Neural progenitor cell (in vitro differentiated cells): ENCODE measurements around the gene SLC36A2. TPM values are rescaled to one million over a fixed set of nuclear protein-coding genes. Genes with fewer than 3 reads are reported as not detected.

Source experiments
- DNase-seq: peaks from one replicate; pipeline ENCODE4 v3.0.0-alpha.2; 2016; ENCODE audit warnings: low spot score
- H2AFZ ChIP-seq: fragments of 200-600 bp; sonication (generic); replicated peaks from 2 replicates; pipeline ENCODE4 v1.6.1; 2016; ENCODE audit warnings: antibody characterized with exemption
- H3F3A ChIP-seq: fragments of 200-600 bp; sonication (generic); 2 replicates; pipeline ENCODE4 v1.6.1; 2016; ENCODE audit warnings: antibody characterized with exemption, low read depth
- H3K27ac ChIP-seq: fragments of 200-600 bp; sonication (generic); 2 replicates; pipeline ENCODE4 v1.5.1; 2016; ENCODE audit warnings: mild to moderate bottlenecking
- H3K27me3 ChIP-seq: fragments of 200-600 bp; sonication (generic); 2 replicates; pipeline ENCODE4 v1.6.1; 2016; ENCODE audit warnings: mild to moderate bottlenecking, moderate library complexity
- H3K36me3 ChIP-seq: fragments of 200-600 bp; sonication (generic); 2 replicates; pipeline ENCODE4 v1.5.1; 2016
- H3K4me1 ChIP-seq: fragments of 200-600 bp; sonication (generic); 2 replicates; pipeline ENCODE4 v1.6.1; 2016; ENCODE audit warnings: mixed run types
- H3K4me2 ChIP-seq: fragments of 200-600 bp; sonication (generic); 2 replicates; pipeline ENCODE4 v1.6.1; 2016
- H3K4me3 ChIP-seq: fragments of 200-600 bp; sonication (generic); 2 replicates; pipeline ENCODE4 v1.5.1; 2016
- H3K79me2 ChIP-seq: fragments of 200-600 bp; sonication (generic); 2 replicates; pipeline ENCODE4 v1.6.1; 2016; ENCODE audit warnings: low read depth
- H3K9ac ChIP-seq: fragments of 200-600 bp; sonication (generic); 2 replicates; pipeline ENCODE4 v1.6.1; 2016
- H3K9me3 ChIP-seq: fragments of 200-600 bp; sonication (generic); 2 replicates; pipeline ENCODE4 v1.5.1; 2016; ENCODE audit warnings: low read depth
- H4K20me1 ChIP-seq: fragments of 200-600 bp; sonication (generic); 2 replicates; pipeline ENCODE4 v1.6.1; 2016; ENCODE audit warnings: low read depth
- H3K27ac Mint-ChIP-seq: 3 replicates; pipeline ENCODE4 v1.8.0; 2021; ENCODE audit warnings: mixed read lengths
- H3K27me3 Mint-ChIP-seq: 2 replicates; pipeline ENCODE4 v1.8.0; 2022; ENCODE audit warnings: low read depth, mild to moderate bottlenecking, inconsistent platforms, moderate library complexity, mixed read lengths; ENCODE audit not compliant: insufficient read depth
- H3K36me3 Mint-ChIP-seq: 3 replicates; pipeline ENCODE4 v1.8.0; 2021; ENCODE audit warnings: mixed read lengths
- H3K4me1 Mint-ChIP-seq: 3 replicates; pipeline ENCODE4 v1.8.0; 2021; ENCODE audit warnings: mixed read lengths
- H3K4me3 Mint-ChIP-seq: 3 replicates; pipeline ENCODE4 v1.8.0; 2021; ENCODE audit warnings: mild to moderate bottlenecking, moderate library complexity, mixed read lengths
- H3K9me3 Mint-ChIP-seq: 3 replicates; pipeline ENCODE4 v1.8.0; 2020; ENCODE audit warnings: mixed read lengths
- EZH2 ChIP-seq: fragments of 200-600 bp; sonication (generic); IDR thresholded peaks from 2 replicates; pipeline ENCODE4 v1.6.1; 2017; ENCODE audit warnings: antibody characterized with exemption, mild to moderate bottlenecking, moderate library complexity
- EZH2phosphoT487 ChIP-seq: fragments of 200-600 bp; sonication (generic); IDR thresholded peaks from 2 replicates; pipeline ENCODE4 v1.6.1; 2017; ENCODE audit warnings: antibody characterized with exemption
- total RNA-seq: library from RNA; depleted of rRNA; stranded (reverse); fragments of >200 nt; gene quantifications from 2 replicates; pipeline ENCODE4 v1.2.3, GENCODE V29; 2015; ENCODE audit warnings: low replicate concordance
- TF ChIP-seq, protein P1 (sequence below): fragments of 200-600 bp; sonication (generic); IDR thresholded peaks from 2 replicates; pipeline ENCODE4 v1.5.1; 2017; ENCODE audit warnings: antibody characterized with exemption, mild to moderate bottlenecking

The SLC36A2 gene
- total RNA-seq, 1 donor from 2014 or later = not detected

DNA sequence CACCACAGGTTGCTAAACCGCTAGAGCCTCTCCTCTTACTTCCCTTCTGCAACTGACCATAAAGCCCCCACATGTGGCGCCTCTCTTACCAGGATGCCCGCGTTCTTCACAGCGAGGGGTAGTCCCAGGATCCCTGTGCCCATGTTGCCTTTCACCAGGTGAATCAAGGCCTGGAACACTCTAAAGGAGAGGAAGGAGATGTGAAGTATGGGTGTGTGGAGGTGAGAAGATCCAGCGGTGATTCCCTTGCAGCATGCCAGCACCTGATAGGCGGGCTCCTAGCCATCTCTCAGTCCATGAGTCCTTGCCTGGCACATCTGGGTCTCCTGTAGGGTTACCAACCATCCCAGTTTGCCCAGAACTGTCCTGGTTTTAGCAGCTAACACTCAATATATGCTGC is 3.3 kb downstream of the SLC36A2 start:
- Mint-ChIP-seq H3K27me3 (peaks cover 8% of the 10 kb centered on the region), H3K4me3 (no peak overlapping the region), H3K9me3 (no peaks in the 10 kb centered on the region), H3K36me3 (no peaks in the 10 kb centered on the region), H3K4me1 (peaks cover 25% of the 10 kb centered on the region), H3K27ac (no peak overlapping the region)
- no peaks in the 10 kb centered on the region for H3K9me3 ChIP-seq
- no peaks in the 10 kb centered on the region for H3K36me3 ChIP-seq
- peaks cover 43% of the 10 kb centered on the region for H3K4me1 ChIP-seq
- H3K4me2 ChIP-seq = no peak overlapping the region
- no peak for DNase-seq
- peaks cover 19% of the 10 kb centered on the region for H3F3A ChIP-seq
- no peak overlapping the region for H3K27ac ChIP-seq
- no peak overlapping the region for H2AFZ ChIP-seq
- peaks cover 61% of the 10 kb centered on the region for H3K27me3 ChIP-seq
- H3K9ac ChIP-seq = no peak overlapping the region
- no peaks in the 10 kb centered on the region for H3K79me2 ChIP-seq
- TF ChIP-seq EZH2phosphoT487 = no peak
- no peak for TF ChIP-seq EZH2
- TF ChIP-seq, protein P1, sequence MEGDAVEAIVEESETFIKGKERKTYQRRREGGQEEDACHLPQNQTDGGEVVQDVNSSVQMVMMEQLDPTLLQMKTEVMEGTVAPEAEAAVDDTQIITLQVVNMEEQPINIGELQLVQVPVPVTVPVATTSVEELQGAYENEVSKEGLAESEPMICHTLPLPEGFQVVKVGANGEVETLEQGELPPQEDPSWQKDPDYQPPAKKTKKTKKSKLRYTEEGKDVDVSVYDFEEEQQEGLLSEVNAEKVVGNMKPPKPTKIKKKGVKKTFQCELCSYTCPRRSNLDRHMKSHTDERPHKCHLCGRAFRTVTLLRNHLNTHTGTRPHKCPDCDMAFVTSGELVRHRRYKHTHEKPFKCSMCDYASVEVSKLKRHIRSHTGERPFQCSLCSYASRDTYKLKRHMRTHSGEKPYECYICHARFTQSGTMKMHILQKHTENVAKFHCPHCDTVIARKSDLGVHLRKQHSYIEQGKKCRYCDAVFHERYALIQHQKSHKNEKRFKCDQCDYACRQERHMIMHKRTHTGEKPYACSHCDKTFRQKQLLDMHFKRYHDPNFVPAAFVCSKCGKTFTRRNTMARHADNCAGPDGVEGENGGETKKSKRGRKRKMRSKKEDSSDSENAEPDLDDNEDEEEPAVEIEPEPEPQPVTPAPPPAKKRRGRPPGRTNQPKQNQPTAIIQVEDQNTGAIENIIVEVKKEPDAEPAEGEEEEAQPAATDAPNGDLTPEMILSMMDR = no peak
- no peaks in the 10 kb centered on the region for H4K20me1 ChIP-seq
- no peak overlapping the region for H3K4me3 ChIP-seq

DNA sequence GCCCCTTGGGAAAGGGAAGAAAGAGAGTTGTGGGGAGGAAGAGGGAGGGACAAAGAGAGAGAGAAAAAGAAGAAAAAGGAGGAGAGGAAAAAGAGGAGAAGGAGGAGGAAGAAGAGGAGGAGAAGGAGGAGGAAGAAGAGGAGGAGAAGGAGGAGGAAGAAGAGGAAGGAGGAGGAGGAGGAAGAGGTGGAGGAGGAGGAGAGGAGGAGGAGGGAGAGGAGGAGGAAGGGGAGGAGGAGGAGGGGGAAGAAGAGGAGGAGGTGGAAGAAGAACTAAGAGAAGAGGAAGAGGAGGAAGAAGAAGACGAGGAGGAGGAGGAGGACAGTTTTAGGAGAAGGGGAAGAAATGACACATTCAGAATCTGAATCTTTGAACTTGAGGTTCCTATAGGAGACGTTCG is 7.4 kb downstream of the SLC36A2 start:
- H3K9me3 ChIP-seq = no peaks in the 10 kb centered on the region
- TF ChIP-seq EZH2 (no peak), EZH2phosphoT487 (no peak)
- TF ChIP-seq, protein P1 = no peak
- H3K4me1 ChIP-seq = peaks cover 17% of the 10 kb centered on the region
- H3K27ac ChIP-seq = no peak overlapping the region
- peaks cover 9% of the 10 kb centered on the region for H3K27me3 Mint-ChIP-seq
- no peaks in the 10 kb centered on the region for H3K36me3 Mint-ChIP-seq
- H2AFZ ChIP-seq = no peak overlapping the region
- H3F3A ChIP-seq = peaks cover 1% of the 10 kb centered on the region
- DNase-seq = no peak
- peaks cover 38% of the 10 kb centered on the region for H3K27me3 ChIP-seq
- peaks cover 5% of the 10 kb centered on the region for H3K4me1 Mint-ChIP-seq
- H3K4me3 ChIP-seq = no peak overlapping the region
- no peaks in the 10 kb centered on the region for H3K36me3 ChIP-seq
- H3K4me2 ChIP-seq = no peak overlapping the region
- peaks cover 2% of the 10 kb centered on the region for H3K9me3 Mint-ChIP-seq
- H3K27ac Mint-ChIP-seq = no peak overlapping the region
- no peak overlapping the region for H3K9ac ChIP-seq
- no peaks in the 10 kb centered on the region for H4K20me1 ChIP-seq
- H3K4me3 Mint-ChIP-seq = no peak overlapping the region
- H3K79me2 ChIP-seq = no peaks in the 10 kb centered on the region

DNA sequence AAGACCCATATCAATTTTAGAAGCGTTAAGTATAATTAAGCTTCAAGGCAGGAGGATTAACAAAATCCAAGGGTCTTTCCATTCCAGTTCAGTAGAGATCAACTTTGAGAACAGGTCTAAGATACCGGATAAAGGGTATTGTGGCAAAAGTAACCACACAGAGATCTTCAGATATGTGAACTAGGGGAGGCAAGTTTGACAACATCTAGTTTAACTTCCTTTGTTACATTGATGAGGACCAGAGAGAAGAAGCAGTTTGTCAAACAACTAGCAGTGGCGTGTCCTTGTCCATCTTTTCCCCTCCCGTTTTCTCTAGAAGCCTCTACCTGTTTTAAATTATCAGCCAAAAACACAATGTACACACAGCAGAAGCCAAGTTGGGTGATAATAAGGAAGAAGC is 8.6 kb downstream of the SLC36A2 start:
- Histone ChIP-seq H3F3A (no peaks in the 10 kb centered on the region), H3K27me3 (peaks cover 28% of the 10 kb centered on the region), H2AFZ (no peak overlapping the region), H3K9me3 (no peaks in the 10 kb centered on the region), H3K36me3 (no peaks in the 10 kb centered on the region), H4K20me1 (no peaks in the 10 kb centered on the region), H3K79me2 (no peaks in the 10 kb centered on the region), H3K9ac (no peak overlapping the region), H3K4me3 (no peak overlapping the region), H3K4me2 (no peak overlapping the region), H3K4me1 (peaks cover 13% of the 10 kb centered on the region), H3K27ac (no peak overlapping the region)
- Mint-ChIP-seq H3K36me3 (no peaks in the 10 kb centered on the region), H3K27ac (no peak overlapping the region), H3K27me3 (peaks cover 5% of the 10 kb centered on the region), H3K4me1 (no peaks in the 10 kb centered on the region), H3K9me3 (peaks cover 2% of the 10 kb centered on the region), H3K4me3 (no peak overlapping the region)
- DNase-seq = no peak
- TF ChIP-seq EZH2phosphoT487 (no peak), EZH2 (no peak)
- TF ChIP-seq, protein P1 = no peak
